NCI-H128 (cell line): ENCODE measurements around the gene LMOD1.
"Not testable (repeated sequence)": the region's sequence is repeated elsewhere in the genome, so short reads cannot be mapped to it uniquely, and the experiment has no call there.

Experiments
- DNase-seq: peaks from one replicate; lab custom pipeline; 2025; ENCODE audit not compliant: unreplicated experiment; lab: John Stamatoyannopoulos, UW

LMOD1 gene

GRCh38 chr1:201877877-201878401 lies 68.4 kb downstream of the LMOD1 start:
- DNase-seq: no peak

- DNase-seq: no peak
Observed at GRCh38 chr1:201876148-201876818, 70.1 kb downstream of the LMOD1 start.

GRCh38 chr1:201874672-201875071 lies 71.7 kb downstream of the LMOD1 start:
- no peak for DNase-seq

GRCh38 chr1:201870397-201870796 lies 76.0 kb downstream of the LMOD1 start:
- no peak for DNase-seq

- no peak for DNase-seq
Observed at GRCh38 chr1:201861448-201861847, 84.9 kb downstream of the LMOD1 start.

- DNase-seq: no peak
Observed at GRCh38 chr1:201859424-201859823, 86.9 kb downstream of the LMOD1 start.

GRCh38 chr1:201856722-201857121 lies 89.6 kb downstream of the LMOD1 start:
- not testable (repeated sequence) for DNase-seq

GRCh38 chr1:201851949-201852348 lies 94.4 kb downstream of the LMOD1 start:
- DNase-seq: no peak

- no peak for DNase-seq
Observed at GRCh38 chr1:201850053-201850397, 96.3 kb downstream of the LMOD1 start.

GRCh38 chr1:201849372-201850052 lies 96.8 kb downstream of the LMOD1 start:
- DNase-seq: no peak

- DNase-seq: no peak
Observed at GRCh38 chr1:201848230-201848629, 98.1 kb downstream of the LMOD1 start.

- DNase-seq: no peak
Observed at GRCh38 chr1:201847150-201847549, 99.2 kb downstream of the LMOD1 start.
